Nephron progenitor cell (in vitro differentiated cells): ENCODE results near the gene PKDCC.

Source experiments
- DNase-seq: peaks from one replicate; pipeline ENCODE4 v3.0.0; 2021
- H3K27ac Mint-ChIP-seq: 2 replicates; pipeline ENCODE4 v1.8.0; 2021; ENCODE audit warnings: mild to moderate bottlenecking, moderate library complexity, mixed read lengths
- H3K27me3 Mint-ChIP-seq: 2 replicates; pipeline ENCODE4 v1.8.0; 2021; ENCODE audit warnings: mild to moderate bottlenecking, low read depth, mixed read lengths; ENCODE audit not compliant: poor library complexity
- H3K36me3 Mint-ChIP-seq: 2 replicates; pipeline ENCODE4 v1.8.0; 2021; ENCODE audit warnings: low read depth, mixed read lengths
- H3K4me1 Mint-ChIP-seq: 2 replicates; pipeline ENCODE4 v1.8.0; 2021; ENCODE audit warnings: mixed read lengths
- H3K4me3 Mint-ChIP-seq: 2 replicates; pipeline ENCODE4 v1.8.0; 2021; ENCODE audit warnings: mild to moderate bottlenecking, moderate library complexity, mixed read lengths
- H3K9me3 Mint-ChIP-seq: 2 replicates; pipeline ENCODE4 v1.8.0; 2021; ENCODE audit warnings: mild to moderate bottlenecking, moderate library complexity, mixed read lengths
- CTCF ChIP-seq: fragments of 200-600 bp; sonication (generic); IDR thresholded peaks from 2 replicates; pipeline ENCODE4 v1.5.0; 2021; ENCODE audit warnings: antibody characterized with exemption

PKDCC gene

DNA sequence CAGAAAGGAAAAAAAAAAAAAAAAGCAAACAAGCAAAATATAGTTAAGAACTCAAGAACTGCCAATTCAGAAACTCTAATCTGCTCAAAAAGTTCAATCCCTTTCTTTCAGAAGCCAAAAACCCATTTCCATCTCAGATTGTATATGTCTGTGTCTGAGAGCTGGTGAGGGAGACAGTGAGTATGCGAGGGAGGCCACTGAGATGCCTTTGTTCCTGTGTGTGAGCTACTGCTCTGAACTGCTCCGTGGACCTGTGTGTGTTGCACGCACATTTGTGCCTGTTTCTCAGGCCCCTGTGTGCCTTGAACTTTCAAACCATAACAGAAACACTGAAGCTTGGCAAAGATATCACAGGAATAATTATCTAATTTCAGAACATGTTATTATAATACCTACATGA is 2.5 kb upstream of the PKDCC start:
- H3K4me3 Mint-ChIP-seq, result peak overlapping the region; percentile 4
- no peak overlapping the region for H3K27ac Mint-ChIP-seq
- H3K27me3 Mint-ChIP-seq, result peaks cover 58% of the 10 kb centered on the region
- H3K4me1 Mint-ChIP-seq, result peaks cover 71% of the 10 kb centered on the region
- H3K9me3 Mint-ChIP-seq, result no peaks in the 10 kb centered on the region
- no peak for DNase-seq
- H3K36me3 Mint-ChIP-seq, result peaks cover 4% of the 10 kb centered on the region
- no peak for TF ChIP-seq CTCF

DNA sequence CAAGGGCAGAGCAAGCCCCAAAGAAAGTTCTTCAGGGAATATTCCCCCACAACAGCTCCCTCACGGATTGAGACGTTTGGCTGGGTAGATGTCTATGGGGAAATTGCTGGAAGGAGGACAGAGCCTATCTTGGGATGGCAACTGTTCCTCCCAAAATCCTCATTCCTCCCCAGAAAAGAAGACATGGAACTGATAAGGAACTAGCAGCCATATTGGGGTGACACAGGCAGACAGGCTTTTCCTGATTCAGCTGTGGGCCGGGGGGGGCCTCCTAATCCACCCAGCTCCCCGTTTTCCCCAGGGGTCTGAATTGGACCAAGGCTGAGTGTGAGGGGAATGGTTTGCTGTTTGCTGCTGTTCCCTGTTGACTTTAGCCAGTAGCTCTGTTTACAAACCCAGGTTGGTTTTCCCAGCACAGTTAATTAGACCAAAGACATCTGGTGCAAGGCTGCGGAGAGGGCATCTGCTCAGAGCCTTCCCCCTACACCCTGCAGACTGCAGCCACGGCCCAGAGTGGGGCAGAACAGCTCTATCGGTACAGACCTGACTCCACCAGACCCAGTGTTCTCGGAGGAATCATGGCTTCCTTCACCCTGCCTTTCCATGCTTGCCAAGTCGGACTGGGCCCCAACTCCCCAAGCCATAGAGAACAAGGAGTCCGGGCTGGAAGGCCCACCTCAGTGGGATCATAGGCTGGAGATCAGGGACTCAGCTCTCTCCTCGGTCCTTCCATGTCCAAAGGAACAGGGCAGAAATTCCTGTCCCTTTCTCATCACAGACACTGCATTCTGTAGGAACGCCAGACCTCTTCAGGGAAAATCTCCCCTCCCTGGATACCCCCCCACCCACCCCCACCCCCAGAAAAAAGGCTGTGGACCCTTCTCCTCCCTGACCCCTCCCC is 1.7 kb upstream of the PKDCC start:
- H3K9me3 Mint-ChIP-seq, result no peaks in the 10 kb centered on the region
- peaks cover 4% of the 10 kb centered on the region for H3K36me3 Mint-ChIP-seq
- peaks cover 77% of the 10 kb centered on the region for H3K4me1 Mint-ChIP-seq
- peaks cover 59% of the 10 kb centered on the region for H3K27me3 Mint-ChIP-seq
- DNase-seq, result no peak
- TF ChIP-seq CTCF, result no peak
- peak overlapping the region; percentile 89 for H3K4me3 Mint-ChIP-seq
- peak overlapping the region; percentile 95 for H3K27ac Mint-ChIP-seq

DNA sequence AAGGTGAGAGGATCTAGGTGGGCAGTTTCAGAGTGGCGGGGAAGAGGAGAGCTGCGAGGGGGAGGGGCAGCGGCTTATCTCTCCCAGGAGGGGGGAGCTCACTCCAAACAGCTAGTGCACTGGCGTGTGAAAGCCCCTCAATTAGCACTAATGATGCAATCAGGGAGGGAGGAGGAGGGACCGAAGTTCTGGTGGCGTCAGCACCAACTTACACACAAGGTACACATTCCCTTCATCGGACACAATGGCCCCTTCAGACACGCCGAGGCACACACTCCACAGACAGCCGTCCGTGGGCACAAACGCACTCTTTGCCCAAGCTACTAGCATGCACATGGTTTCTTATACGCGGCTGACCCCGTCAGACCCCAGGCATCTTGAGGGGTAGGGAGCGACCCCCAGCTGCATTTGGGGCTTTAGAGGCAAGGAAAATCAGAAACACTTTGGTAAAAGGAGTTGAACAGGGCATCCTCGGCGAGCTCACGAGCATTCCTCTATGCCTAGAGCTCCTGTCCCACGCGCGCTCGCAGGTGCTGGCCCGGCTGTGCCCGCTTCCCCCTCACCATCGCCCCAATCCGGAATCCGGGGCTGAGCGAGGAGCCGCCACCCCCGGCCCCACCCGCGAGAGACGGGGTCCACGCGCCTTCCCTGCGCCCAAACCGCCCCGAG is 868 bp upstream of the PKDCC start:
- peaks cover 51% of the 10 kb centered on the region for H3K27me3 Mint-ChIP-seq
- peak overlapping the region; percentile 93 for H3K27ac Mint-ChIP-seq
- H3K4me1 Mint-ChIP-seq, result peaks cover 78% of the 10 kb centered on the region
- H3K4me3 Mint-ChIP-seq, result peak overlapping the region; percentile 89
- no peaks in the 10 kb centered on the region for H3K9me3 Mint-ChIP-seq
- peaks cover 4% of the 10 kb centered on the region for H3K36me3 Mint-ChIP-seq
- no peak for TF ChIP-seq CTCF
- DNase-seq, result peak; percentile 58

DNA sequence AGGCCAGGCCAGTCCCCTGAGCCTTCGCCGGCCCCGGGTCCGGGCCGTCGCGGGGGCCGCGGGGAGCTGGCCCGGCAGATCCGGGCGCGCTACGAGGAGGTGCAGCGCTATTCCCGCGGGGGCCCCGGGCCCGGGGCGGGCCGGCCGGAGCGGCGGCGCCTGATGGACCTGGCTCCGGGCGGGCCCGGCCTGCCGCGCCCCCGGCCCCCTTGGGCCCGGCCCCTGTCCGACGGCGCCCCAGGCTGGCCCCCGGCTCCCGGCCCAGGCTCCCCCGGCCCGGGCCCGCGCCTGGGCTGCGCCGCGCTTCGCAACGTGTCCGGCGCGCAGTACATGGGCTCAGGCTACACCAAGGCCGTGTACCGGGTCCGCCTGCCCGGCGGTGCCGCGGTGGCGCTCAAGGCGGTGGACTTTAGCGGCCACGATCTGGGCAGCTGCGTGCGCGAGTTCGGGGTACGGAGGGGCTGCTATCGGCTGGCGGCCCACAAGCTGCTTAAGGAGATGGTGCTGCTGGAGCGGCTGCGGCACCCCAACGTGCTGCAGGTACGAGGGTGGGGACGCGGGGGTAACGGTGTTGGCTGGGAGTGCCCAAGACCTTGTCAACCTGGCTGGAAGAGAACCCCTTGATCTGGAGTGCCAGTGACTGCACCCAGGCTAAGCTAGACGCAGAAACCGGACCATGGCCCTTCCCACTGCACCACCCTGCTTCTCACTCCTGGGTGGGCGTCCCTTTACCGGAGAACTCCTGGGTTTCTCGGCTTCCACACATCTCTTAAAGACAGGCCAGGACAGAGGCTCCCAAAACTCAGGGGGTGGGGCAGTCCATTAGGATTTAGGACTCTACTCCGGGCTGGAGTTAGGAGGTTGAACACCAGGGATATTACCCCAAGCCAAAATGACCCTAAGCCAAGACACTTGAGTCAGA is 739 bp downstream of the PKDCC start:
- no peaks in the 10 kb centered on the region for H3K9me3 Mint-ChIP-seq
- no peak overlapping the region for H3K27ac Mint-ChIP-seq
- H3K4me1 Mint-ChIP-seq, result peaks cover 79% of the 10 kb centered on the region
- TF ChIP-seq CTCF, result no peak
- DNase-seq, result peak; percentile 55
- H3K27me3 Mint-ChIP-seq, result peaks cover 40% of the 10 kb centered on the region
- peak overlapping the region; percentile 90 for H3K4me3 Mint-ChIP-seq
- H3K36me3 Mint-ChIP-seq, result peaks cover 8% of the 10 kb centered on the region

GRCh38 chr2:42049221-42050009 is 1.6 kb downstream of the PKDCC start:
- Mint-ChIP-seq H3K27ac (no peak overlapping the region), H3K4me1 (peaks cover 85% of the 10 kb centered on the region), H3K36me3 (peaks cover 14% of the 10 kb centered on the region), H3K27me3 (peaks cover 35% of the 10 kb centered on the region), H3K9me3 (no peaks in the 10 kb centered on the region), H3K4me3 (peak overlapping the region; percentile 90)
- DNase-seq, result no peak
- no peak for TF ChIP-seq CTCF
